Skeletal muscle tissue (tissue), 4 donors: ENCODE measurements around the gene MCHR1. TPM values are rescaled to one million over a fixed set of nuclear protein-coding genes. Genes with fewer than 3 reads are reported as not detected.
"Not testable (repeated sequence)": the region's sequence is repeated elsewhere in the genome, so short reads cannot be mapped to it uniquely, and the experiment has no call there.

Experiments
- H3K27ac ChIP-seq: one replicate; pipeline ENCODE4 v1.7.0; 2013; ENCODE audit warnings: mild to moderate bottlenecking, low read depth, low read length, inconsistent platforms
- H3K27me3 ChIP-seq, 3 donors: one replicate each; pipeline ENCODE4 v1.7.0; 2013; ENCODE audit warnings: low read length in 3 of 3; ENCODE audit not compliant: control insufficient read depth in 3 of 3, insufficient read depth in 3 of 3
- H3K36me3 ChIP-seq, 3 donors: one replicate each; pipeline ENCODE4 v1.7.0; 2013; ENCODE audit warnings: low read length in 3 of 3; ENCODE audit not compliant: control insufficient read depth in 3 of 3, insufficient read depth in 3 of 3
- H3K4me1 ChIP-seq, 3 donors: one replicate each; pipeline ENCODE4 v1.7.0; 2013; ENCODE audit warnings: low read length in 3 of 3, mild to moderate bottlenecking in 3 of 3; ENCODE audit not compliant: control insufficient read depth in 3 of 3, insufficient read depth in 3 of 3
- H3K4me3 ChIP-seq, 3 donors: one replicate each; pipeline ENCODE4 v1.7.0; 2013; ENCODE audit warnings: low read length in 3 of 3
- H3K9ac ChIP-seq, 3 donors: one replicate each; pipeline ENCODE4 v1.7.0; 2013; ENCODE audit warnings: low read length in 3 of 3, mild to moderate bottlenecking in 3 of 3, moderate library complexity in 2 of 3, low read depth in 1 of 3
- H3K9me3 ChIP-seq, 3 donors: one replicate each; pipeline ENCODE4 v1.7.0; 2013; ENCODE audit warnings: low read length in 3 of 3; ENCODE audit not compliant: control insufficient read depth in 3 of 3
- total RNA-seq: library from RNA; depleted of rRNA; stranded (reverse); fragments of >200 nt; gene quantifications from one replicate; pipeline ENCODE4 v1.2.3, GENCODE V29; 2014
- donor health status: Osteomylitis.

Gene MCHR1
- total RNA-seq, 1 donor from 2014 or later: 1.6 TPM

DNA sequence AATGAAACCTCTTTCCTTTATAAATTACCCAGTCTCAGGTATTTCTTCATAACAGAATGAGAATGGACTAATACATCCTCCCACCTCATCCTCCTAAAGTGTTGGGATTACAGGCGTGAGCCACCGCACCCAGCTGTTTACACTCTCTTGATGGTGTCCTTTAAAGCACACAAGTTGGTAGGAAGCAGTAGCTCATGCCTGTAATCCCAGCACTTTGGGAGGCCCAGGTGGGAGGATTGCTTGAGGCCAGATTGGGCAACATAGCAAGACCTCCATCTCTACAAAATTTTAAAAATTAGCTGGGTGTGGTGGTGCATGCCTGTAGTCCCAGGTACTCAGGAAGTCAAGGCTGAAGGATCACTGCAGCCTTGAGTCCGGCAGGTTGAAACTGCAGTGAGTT, 23.3 kb upstream of the MCHR1 start:
- not testable (repeated sequence) for H3K9ac ChIP-seq, H3K27ac ChIP-seq, H3K9me3 ChIP-seq, H3K27me3 ChIP-seq, H3K4me3 ChIP-seq, H3K36me3 ChIP-seq
- peaks cover 34 to 43% (median 38%) of the 10 kb centered on the region in 3 donors for H3K4me1 ChIP-seq

DNA sequence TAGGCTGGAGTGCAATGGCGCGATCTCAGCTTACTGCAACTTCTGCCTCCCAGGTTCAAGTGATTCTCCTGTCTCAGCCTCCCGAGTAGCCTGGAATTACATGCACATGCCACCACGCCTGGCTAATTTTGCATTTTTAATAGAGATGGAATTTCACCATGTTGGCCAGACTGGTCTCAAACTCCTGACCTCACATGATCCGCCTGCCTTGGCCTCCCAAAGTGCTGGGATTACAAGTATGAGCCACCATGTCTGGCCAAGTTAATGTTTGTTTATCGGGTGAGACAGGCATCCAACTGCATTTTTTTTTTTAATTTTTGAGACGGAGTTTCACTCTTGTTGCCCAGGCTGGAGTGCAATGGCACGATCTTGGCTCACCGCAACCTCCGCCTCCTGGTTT, 22.6 kb upstream of the MCHR1 start:
- H3K27ac ChIP-seq, H3K4me3 ChIP-seq, H3K27me3 ChIP-seq, H3K36me3 ChIP-seq, H3K9me3 ChIP-seq, H3K9ac ChIP-seq: not testable (repeated sequence)
- H3K4me1 ChIP-seq: peaks cover 31 to 38% (median 32%) of the 10 kb centered on the region in 3 donors

DNA sequence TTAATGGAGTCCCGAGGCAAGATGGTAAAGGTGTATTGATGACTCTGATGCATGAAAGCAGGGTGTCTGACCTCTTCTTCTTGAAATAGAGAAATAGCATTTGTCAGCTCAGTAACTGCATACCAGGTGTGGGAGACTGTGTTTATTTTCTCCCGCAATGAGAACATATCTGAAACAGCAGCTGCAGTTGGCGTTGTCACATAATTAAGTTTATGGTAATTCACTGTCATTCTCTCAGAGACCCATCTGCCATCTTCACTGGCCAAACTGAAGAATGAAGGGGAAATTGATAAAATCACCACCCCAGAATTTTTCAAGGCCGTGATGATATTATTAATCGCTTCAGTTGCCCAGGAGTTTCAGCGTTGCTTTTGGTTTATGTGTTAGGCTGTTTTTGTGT, 20.1 kb upstream of the MCHR1 start:
- H3K9ac ChIP-seq: no peak overlapping the region
- no peaks in the 10 kb centered on the region for H3K9me3 ChIP-seq
- H3K27me3 ChIP-seq: no peaks in the 10 kb centered on the region
- no peak overlapping the region for H3K4me3 ChIP-seq
- H3K4me1 ChIP-seq: peaks cover 12 to 14% (median 13%) of the 10 kb centered on the region in 3 donors
- H3K36me3 ChIP-seq: no peaks in the 10 kb centered on the region
- no peak overlapping the region for H3K27ac ChIP-seq

DNA sequence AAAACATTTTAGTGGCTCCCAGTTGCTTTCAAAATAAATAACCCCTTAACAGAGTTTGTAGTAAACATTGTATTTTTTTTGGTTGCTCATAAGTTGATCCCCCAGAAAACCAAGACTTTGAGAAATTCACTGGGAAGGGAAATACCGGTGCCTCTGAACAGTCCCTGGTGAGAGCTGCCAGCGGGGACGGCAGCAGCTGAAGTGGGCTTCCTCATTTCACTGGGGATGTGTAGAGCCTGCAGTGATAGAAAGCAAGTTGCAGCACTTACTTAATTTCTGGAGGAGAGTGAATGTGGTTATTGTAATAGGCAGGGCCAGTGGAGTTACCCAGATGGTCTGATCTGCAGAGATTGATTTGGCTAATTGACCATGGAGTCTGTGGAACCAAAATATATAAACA, 18.6 kb upstream of the MCHR1 start:
- H3K9me3 ChIP-seq: no peaks in the 10 kb centered on the region
- no peak overlapping the region for H3K4me3 ChIP-seq
- H3K27ac ChIP-seq: no peak overlapping the region
- H3K27me3 ChIP-seq: no peaks in the 10 kb centered on the region
- H3K36me3 ChIP-seq: no peaks in the 10 kb centered on the region
- H3K9ac ChIP-seq: no peak overlapping the region
- H3K4me1 ChIP-seq: peaks cover 11 to 12% (median 11%) of the 10 kb centered on the region in 3 donors

DNA sequence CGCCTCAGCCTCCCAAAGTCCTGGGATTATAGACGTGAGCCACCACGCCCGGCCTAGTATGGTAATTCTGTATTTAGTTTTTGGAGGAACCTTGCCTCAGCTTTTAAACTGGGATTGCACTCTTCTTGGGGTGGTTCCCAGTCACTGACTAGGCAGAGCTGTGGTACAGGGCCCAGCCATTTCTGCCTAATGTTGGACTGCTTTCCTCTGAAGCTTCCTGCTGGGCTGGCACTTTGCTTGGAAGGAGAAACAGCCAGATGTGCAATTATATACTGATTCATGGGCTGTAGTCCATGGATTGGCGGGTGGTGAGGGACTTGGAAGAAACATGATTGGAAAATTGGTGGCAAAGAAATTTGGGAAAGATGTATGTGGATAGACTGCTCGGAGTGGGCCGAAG, 17.6 kb upstream of the MCHR1 start:
- no peaks in the 10 kb centered on the region for H3K27me3 ChIP-seq
- H3K9ac ChIP-seq: no peak overlapping the region
- H3K4me3 ChIP-seq: no peak overlapping the region
- H3K9me3 ChIP-seq: no peaks in the 10 kb centered on the region
- H3K36me3 ChIP-seq: no peaks in the 10 kb centered on the region
- H3K27ac ChIP-seq: no peak overlapping the region
- H3K4me1 ChIP-seq: peaks cover 11 to 20% (median 15%) of the 10 kb centered on the region in 3 donors

DNA sequence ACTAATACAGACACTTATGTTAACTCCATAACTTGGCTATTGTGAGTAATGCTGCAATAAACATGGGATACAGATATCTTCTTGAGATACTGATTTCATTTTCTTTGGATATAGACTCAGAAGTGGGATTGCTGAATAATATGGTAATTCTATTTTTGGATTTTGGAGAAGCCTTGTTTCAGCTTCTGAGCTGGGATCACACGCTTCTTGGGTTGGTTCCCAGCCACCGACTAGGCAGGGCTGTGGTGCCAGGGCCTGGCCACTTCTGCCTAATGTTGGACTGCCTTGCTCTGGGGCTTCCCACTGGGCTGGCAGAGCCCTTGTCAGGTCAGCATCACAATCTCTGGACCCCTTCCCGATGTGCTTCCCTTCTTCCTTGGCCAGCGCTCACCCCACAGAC, 14.0 kb upstream of the MCHR1 start:
- H3K27ac ChIP-seq: peak overlapping the region; percentile 81
- H3K9ac ChIP-seq: peak overlapping the region in 1 of 3 donors; percentile 40
- peaks cover 15 to 26% (median 18%) of the 10 kb centered on the region in 3 donors for H3K4me1 ChIP-seq

DNA sequence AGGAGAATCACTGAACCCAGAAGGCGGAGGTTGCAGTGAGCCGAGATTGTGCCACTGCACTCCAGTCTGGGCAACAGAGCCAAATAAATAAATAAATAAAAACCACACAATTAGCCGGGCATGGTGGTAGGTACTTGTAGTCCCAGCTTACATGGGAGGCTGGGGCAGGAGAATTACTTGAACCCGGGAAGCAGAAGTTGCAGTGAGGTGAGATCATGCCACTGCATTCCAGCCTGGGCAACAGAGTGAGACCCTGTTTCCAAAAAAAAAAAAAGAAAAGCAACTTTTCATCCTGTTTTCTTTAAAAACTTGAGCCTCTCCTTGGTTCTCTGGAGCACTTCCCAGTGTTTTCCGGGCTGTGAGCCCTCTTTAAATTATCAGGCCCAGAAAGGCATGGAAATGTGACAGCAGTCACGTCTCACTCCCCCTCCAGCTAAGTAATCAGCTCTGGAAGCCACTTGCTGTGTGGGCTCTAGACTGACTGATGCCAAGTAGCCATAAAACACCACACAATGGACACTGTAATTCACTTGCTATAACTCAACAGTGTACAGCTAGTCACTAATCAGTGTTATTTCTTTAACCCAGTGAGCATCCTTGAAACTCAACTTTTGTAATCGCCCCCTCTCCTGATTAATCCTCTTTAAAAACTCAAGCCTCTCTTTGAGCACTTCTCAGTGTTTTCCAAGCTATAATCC, 13.0 kb upstream of the MCHR1 start:
- Histone ChIP-seq H3K9me3 (no peaks in the 10 kb centered on the region), H3K4me1 (peaks cover 15 to 26% (median 18%) of the 10 kb centered on the region in 3 donors), H3K36me3 (no peaks in the 10 kb centered on the region), H3K4me3 (no peak overlapping the region), H3K27me3 (no peaks in the 10 kb centered on the region), H3K27ac (peak overlapping the region; percentile 81), H3K9ac (no peak overlapping the region)

More for the DNA sequence above, 14.0 kb upstream of the MCHR1 start:
- H3K4me3 ChIP-seq: no peak overlapping the region
- no peaks in the 10 kb centered on the region for H3K9me3 ChIP-seq
- H3K27me3 ChIP-seq: no peaks in the 10 kb centered on the region
- H3K36me3 ChIP-seq: no peaks in the 10 kb centered on the region

DNA sequence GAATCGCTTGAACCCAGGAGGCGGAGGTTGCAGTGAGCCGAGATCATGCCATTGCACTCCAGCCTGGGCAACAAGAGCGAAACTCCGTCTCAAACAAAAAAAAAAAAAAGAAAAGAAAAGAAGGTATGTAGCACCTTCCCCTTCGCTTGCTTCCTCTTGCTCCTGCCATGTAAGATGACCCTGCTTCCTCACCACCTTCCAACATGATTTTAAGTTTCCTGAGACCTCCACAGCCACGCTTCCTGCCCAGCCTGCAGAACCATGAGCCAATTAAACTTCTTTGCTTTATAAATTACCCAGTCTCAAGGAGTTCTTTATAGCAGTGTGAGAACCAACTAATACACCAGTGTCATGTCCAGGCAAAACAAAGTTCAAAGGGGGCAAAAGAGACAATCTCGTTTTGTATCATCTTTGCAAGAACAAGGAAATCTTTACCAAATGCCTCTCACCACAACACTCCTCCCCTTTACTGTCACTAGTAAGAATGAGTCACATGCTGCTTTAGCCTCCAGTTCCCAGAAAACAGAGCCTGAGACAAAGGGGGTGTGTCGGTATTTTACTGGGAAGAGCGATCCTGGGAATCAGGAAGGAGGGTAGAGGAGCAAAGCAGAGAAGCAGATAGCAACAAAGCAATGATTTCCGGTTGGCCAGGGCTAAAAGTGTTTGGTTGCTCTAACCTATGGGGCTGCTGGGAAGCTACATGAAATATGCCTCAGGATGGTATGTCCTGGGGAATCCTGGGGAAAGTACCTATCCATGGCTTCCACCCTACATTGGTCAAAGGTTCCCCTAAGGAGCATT, 10.5 kb upstream of the MCHR1 start:
- H3K4me3 ChIP-seq: no peak overlapping the region
- no peaks in the 10 kb centered on the region for H3K9me3 ChIP-seq
- no peaks in the 10 kb centered on the region for H3K36me3 ChIP-seq
- no peaks in the 10 kb centered on the region for H3K27me3 ChIP-seq
- no peak overlapping the region for H3K9ac ChIP-seq
- peak overlapping the region; percentile 69 for H3K27ac ChIP-seq
- peaks cover 18 to 26% (median 20%) of the 10 kb centered on the region in 3 donors for H3K4me1 ChIP-seq

DNA sequence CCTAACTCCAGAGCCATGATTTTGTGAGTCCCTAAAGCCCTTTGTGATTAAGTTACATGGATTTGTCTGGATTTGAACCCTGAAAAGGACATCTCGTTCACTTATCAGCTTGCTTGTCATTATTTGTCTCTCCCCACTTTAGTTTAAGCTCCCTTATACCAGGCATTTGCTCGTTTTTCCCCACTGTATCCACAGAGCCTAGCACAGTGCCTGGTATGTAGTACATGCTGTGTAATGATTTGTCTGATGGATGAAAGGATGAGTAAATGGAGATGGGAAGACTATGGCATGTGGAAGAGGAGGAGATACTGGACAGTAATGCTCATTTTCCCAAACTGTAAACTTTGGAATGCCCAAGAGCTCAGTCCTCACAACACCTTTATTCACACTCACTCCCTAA, 9.2 kb upstream of the MCHR1 start:
- Histone ChIP-seq H3K27ac (peak overlapping the region; percentile 69), H3K4me1 (peaks cover 14 to 21% (median 17%) of the 10 kb centered on the region in 3 donors)

DNA sequence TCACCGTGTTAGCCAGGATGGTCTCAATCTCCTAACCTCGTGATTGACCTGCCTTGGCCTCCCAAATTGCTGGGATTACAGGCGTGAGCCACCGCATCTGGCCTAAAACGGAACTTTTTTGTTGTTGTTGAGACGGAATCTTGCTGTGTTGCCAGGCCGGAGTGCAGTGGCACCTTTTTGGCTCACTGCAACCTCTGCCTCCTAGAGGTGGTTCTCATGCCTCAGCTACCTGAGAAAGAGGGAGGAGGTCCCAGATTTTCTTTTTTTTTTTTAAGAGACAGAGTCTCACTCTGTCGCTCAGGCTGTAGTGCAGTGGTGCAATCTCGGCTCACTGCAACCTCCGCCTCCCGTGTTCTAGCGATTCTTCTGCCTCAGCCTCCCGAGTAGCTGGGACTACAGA, 7.9 kb upstream of the MCHR1 start:
- Histone ChIP-seq H3K9ac (no peak overlapping the region), H3K4me1 (peaks cover 6 to 11% (median 9%) of the 10 kb centered on the region in 3 donors), H3K27ac (no peak overlapping the region), H3K4me3 (no peak overlapping the region), H3K36me3 (no peaks in the 10 kb centered on the region), H3K27me3 (no peaks in the 10 kb centered on the region), H3K9me3 (no peaks in the 10 kb centered on the region)

More for the DNA sequence above, 9.2 kb upstream of the MCHR1 start:
- Histone ChIP-seq H3K4me3 (no peak overlapping the region), H3K27me3 (no peaks in the 10 kb centered on the region), H3K9me3 (no peaks in the 10 kb centered on the region), H3K9ac (no peak overlapping the region), H3K36me3 (no peaks in the 10 kb centered on the region)
